ENCODE results near the gene SPRR2A. TPM values are rescaled to one million over a fixed set of nuclear protein-coding genes. Genes with fewer than 3 reads are reported as not detected.
"Not testable (repeated sequence)": the region's sequence is repeated elsewhere in the genome, so short reads cannot be mapped to it uniquely, and the experiment has no call there.

Gene SPRR2A
- total RNA-seq, 1 experiment from 2014 or later, result not detected

GRCh38 chr1:153032677-153033308, 24.5 kb downstream of the SPRR2A start:
- Histone ChIP-seq H3K27ac (ENCODE audit: low read length) (no peak overlapping the region), H3K4me2 (ENCODE audit: low read depth, low read length, poor library complexity, severe bottlenecking) (no peak overlapping the region), H3K9me2 (replicated peaks; ENCODE audit: insufficient read depth, low read length) (no peaks in the 10 kb centered on the region), H4K20me1 (ENCODE audit: insufficient read depth, low read depth, low read length) (no peaks in the 10 kb centered on the region), H3K4me1 (ENCODE audit: low read length) (peaks cover 15% of the 10 kb centered on the region), H3K79me2 (ENCODE audit: low read length) (no peaks in the 10 kb centered on the region), H3K9me3 (ENCODE audit: low read length) (no peaks in the 10 kb centered on the region), H3K27me3 (ENCODE audit: low read length) (no peaks in the 10 kb centered on the region), H3K36me3 (ENCODE audit: insufficient read depth, low read length) (no peaks in the 10 kb centered on the region), H3K9ac (ENCODE audit: low read length) (no peak overlapping the region), H3K4me3 (ENCODE audit: low read length) (no peak overlapping the region), H2AFZ (ENCODE audit: low read length) (no peak overlapping the region)
- peak; percentile 77 for DNase-seq

- H3K4me2 ChIP-seq (ENCODE audit: low read depth, low read length, poor library complexity, severe bottlenecking), result no peak overlapping the region
- peaks cover 15% of the 10 kb centered on the region for H3K4me1 ChIP-seq (ENCODE audit: low read length)
- H2AFZ ChIP-seq (ENCODE audit: low read length), result no peak overlapping the region
- H3K9me2 ChIP-seq (replicated peaks; ENCODE audit: insufficient read depth, low read length), result no peaks in the 10 kb centered on the region
- H3K36me3 ChIP-seq (ENCODE audit: insufficient read depth, low read length), result no peaks in the 10 kb centered on the region
- H3K27me3 ChIP-seq (ENCODE audit: low read length), result no peaks in the 10 kb centered on the region
- H3K9ac ChIP-seq (ENCODE audit: low read length), result no peak overlapping the region
- H3K79me2 ChIP-seq (ENCODE audit: low read length), result no peaks in the 10 kb centered on the region
- no peak overlapping the region for H3K4me3 ChIP-seq (ENCODE audit: low read length)
- no peak overlapping the region for H3K27ac ChIP-seq (ENCODE audit: low read length)
- no peaks in the 10 kb centered on the region for H4K20me1 ChIP-seq (ENCODE audit: insufficient read depth, low read depth, low read length)
- DNase-seq, result no peak
- H3K9me3 ChIP-seq (ENCODE audit: low read length), result no peaks in the 10 kb centered on the region
Measured at GRCh38 chr1:153032073-153032472, 25.2 kb downstream of the SPRR2A start.

- H3K79me2 ChIP-seq (ENCODE audit: low read length), result no peaks in the 10 kb centered on the region
- no peak within 1 kb of the TSS for H2AFZ ChIP-seq (ENCODE audit: low read length)
- H3K9me3 ChIP-seq (ENCODE audit: low read length), result no peaks in the 10 kb centered on the region
- H3K27ac ChIP-seq (ENCODE audit: low read length), result no peak within 1 kb of the TSS
- no peak within 1 kb of the TSS for H3K4me3 ChIP-seq (ENCODE audit: low read length)
- no peak within 1 kb of the TSS for H3K4me2 ChIP-seq (ENCODE audit: low read depth, low read length, poor library complexity, severe bottlenecking)
- no peaks in the 10 kb centered on the region for H3K36me3 ChIP-seq (ENCODE audit: insufficient read depth, low read length)
- H4K20me1 ChIP-seq (ENCODE audit: insufficient read depth, low read depth, low read length), result no peaks in the 10 kb centered on the region
- H3K27me3 ChIP-seq (ENCODE audit: low read length), result no peaks in the 10 kb centered on the region
- no peak within 1 kb of the TSS for H3K9ac ChIP-seq (ENCODE audit: low read length)
- DNase-seq, result no peak
- H3K9me2 ChIP-seq (replicated peaks; ENCODE audit: insufficient read depth, low read length), result no peaks in the 10 kb centered on the region
- peaks cover 17% of the 10 kb centered on the region for H3K4me1 ChIP-seq (ENCODE audit: low read length)
Measured at GRCh38 chr1:153030895-153031294, 26.4 kb downstream of the SPRR2A start, which contains the start of gene SPRR1B. Gene SPRR1B, plus strand, starts transcription at chr1:153031203. Its CDS starts 1,143 bp downstream, at chr1:153032346.

GRCh38 chr1:153028766-153029165, 28.5 kb downstream of the SPRR2A start:
- Histone ChIP-seq H3K27me3 (ENCODE audit: low read length) (no peaks in the 10 kb centered on the region), H3K36me3 (ENCODE audit: insufficient read depth, low read length) (no peaks in the 10 kb centered on the region), H3K9me2 (replicated peaks; ENCODE audit: insufficient read depth, low read length) (no peaks in the 10 kb centered on the region), H3K27ac (ENCODE audit: low read length) (no peak overlapping the region), H3K79me2 (ENCODE audit: low read length) (no peaks in the 10 kb centered on the region), H3K9ac (ENCODE audit: low read length) (no peak overlapping the region), H3K9me3 (ENCODE audit: low read length) (no peaks in the 10 kb centered on the region), H2AFZ (ENCODE audit: low read length) (no peak overlapping the region), H3K4me3 (ENCODE audit: low read length) (no peak overlapping the region), H4K20me1 (ENCODE audit: insufficient read depth, low read depth, low read length) (no peaks in the 10 kb centered on the region), H3K4me1 (ENCODE audit: low read length) (peaks cover 32% of the 10 kb centered on the region), H3K4me2 (ENCODE audit: low read depth, low read length, poor library complexity, severe bottlenecking) (no peak overlapping the region)
- DNase-seq, result no peak

GRCh38 chr1:153025797-153026196, 31.5 kb downstream of the SPRR2A start:
- Histone ChIP-seq H3K27ac (ENCODE audit: low read length) (no peak overlapping the region), H3K79me2 (ENCODE audit: low read length) (no peaks in the 10 kb centered on the region), H2AFZ (ENCODE audit: low read length) (no peak overlapping the region), H3K9me2 (replicated peaks; ENCODE audit: insufficient read depth, low read length) (no peaks in the 10 kb centered on the region), H4K20me1 (ENCODE audit: insufficient read depth, low read depth, low read length) (no peaks in the 10 kb centered on the region), H3K4me2 (ENCODE audit: low read depth, low read length, poor library complexity, severe bottlenecking) (no peak overlapping the region), H3K36me3 (ENCODE audit: insufficient read depth, low read length) (no peaks in the 10 kb centered on the region), H3K4me3 (ENCODE audit: low read length) (no peak overlapping the region), H3K9me3 (ENCODE audit: low read length) (no peaks in the 10 kb centered on the region), H3K27me3 (ENCODE audit: low read length) (no peaks in the 10 kb centered on the region), H3K4me1 (ENCODE audit: low read length) (peaks cover 47% of the 10 kb centered on the region), H3K9ac (ENCODE audit: low read length) (no peak overlapping the region)
- DNase-seq, result no peak

- Histone ChIP-seq H3K4me1 (ENCODE audit: low read length) (peaks cover 53% of the 10 kb centered on the region), H3K27ac (ENCODE audit: low read length) (no peak overlapping the region), H3K9me2 (replicated peaks; ENCODE audit: insufficient read depth, low read length) (no peaks in the 10 kb centered on the region), H3K9me3 (ENCODE audit: low read length) (no peaks in the 10 kb centered on the region), H3K27me3 (ENCODE audit: low read length) (no peaks in the 10 kb centered on the region), H4K20me1 (ENCODE audit: insufficient read depth, low read depth, low read length) (no peaks in the 10 kb centered on the region), H3K4me3 (ENCODE audit: low read length) (no peak overlapping the region), H2AFZ (ENCODE audit: low read length) (no peak overlapping the region), H3K79me2 (ENCODE audit: low read length) (no peaks in the 10 kb centered on the region), H3K9ac (ENCODE audit: low read length) (no peak overlapping the region), H3K4me2 (ENCODE audit: low read depth, low read length, poor library complexity, severe bottlenecking) (no peak overlapping the region), H3K36me3 (ENCODE audit: insufficient read depth, low read length) (no peaks in the 10 kb centered on the region)
- no peak for DNase-seq
Measured at GRCh38 chr1:153024413-153024812, 32.9 kb downstream of the SPRR2A start.

GRCh38 chr1:153023109-153023508, 34.2 kb downstream of the SPRR2A start:
- no peak overlapping the region for H3K9ac ChIP-seq (ENCODE audit: low read length)
- no peak overlapping the region for H3K4me3 ChIP-seq (ENCODE audit: low read length)
- H3K36me3 ChIP-seq (ENCODE audit: insufficient read depth, low read length), result no peaks in the 10 kb centered on the region
- H3K27me3 ChIP-seq (ENCODE audit: low read length), result no peaks in the 10 kb centered on the region
- H3K4me2 ChIP-seq (ENCODE audit: low read depth, low read length, poor library complexity, severe bottlenecking), result no peak overlapping the region
- no peaks in the 10 kb centered on the region for H3K9me3 ChIP-seq (ENCODE audit: low read length)
- no peaks in the 10 kb centered on the region for H3K9me2 ChIP-seq (replicated peaks; ENCODE audit: insufficient read depth, low read length)
- peak overlapping the region; percentile 75 for H3K27ac ChIP-seq (ENCODE audit: low read length)
- peaks cover 53% of the 10 kb centered on the region for H3K4me1 ChIP-seq (ENCODE audit: low read length)
- no peaks in the 10 kb centered on the region for H4K20me1 ChIP-seq (ENCODE audit: insufficient read depth, low read depth, low read length)
- H2AFZ ChIP-seq (ENCODE audit: low read length), result 0 out of 2 replicates have a peak overlapping the region, but pooled peaks have one; percentile 30
- DNase-seq, result no peak
- no peaks in the 10 kb centered on the region for H3K79me2 ChIP-seq (ENCODE audit: low read length)

GRCh38 chr1:153022340-153022739, 35.0 kb downstream of the SPRR2A start:
- H4K20me1 ChIP-seq (ENCODE audit: insufficient read depth, low read depth, low read length); H2AFZ ChIP-seq (ENCODE audit: low read length); H3K79me2 ChIP-seq (ENCODE audit: low read length); H3K27me3 ChIP-seq (ENCODE audit: low read length); H3K9me3 ChIP-seq (ENCODE audit: low read length); H3K9me2 ChIP-seq (replicated peaks; ENCODE audit: insufficient read depth, low read length); H3K36me3 ChIP-seq (ENCODE audit: insufficient read depth, low read length): not testable (repeated sequence)
- Histone ChIP-seq H3K4me2 (ENCODE audit: low read depth, low read length, poor library complexity, severe bottlenecking) (peak overlapping the region; percentile 46), H3K27ac (ENCODE audit: low read length) (peak overlapping the region; percentile 75), H3K4me3 (ENCODE audit: low read length) (peak overlapping the region; percentile 52; the same call in 1 of the 2 replicates), H3K9ac (ENCODE audit: low read length) (peak overlapping the region; percentile 33; the same call in 1 of the 2 replicates), H3K4me1 (ENCODE audit: low read length) (peaks cover 53% of the 10 kb centered on the region)
- DNase-seq, result peak; percentile 87
